ENCODE measurements around the gene PCDH15.

GRCh38 chr10:54843932-54844331 is 42.9 kb upstream of the PCDH15 start:
- no peak for TF ChIP-seq POLR2AphosphoS5 (IDR thresholded peaks at IDR 0.05)
- TF ChIP-seq CTCF (IDR thresholded peaks at IDR 0.05): no peak
- no peak for TF ChIP-seq POLR2A (IDR thresholded peaks at IDR 0.05)

Measured in prostate gland (tissue), 2 donors.